Calu3 (cell line): ENCODE data around the gene IL17B. TPM values are rescaled to one million over a fixed set of nuclear protein-coding genes. Genes with fewer than 3 reads are reported as not detected.

ENCODE experiments used
- BruUV-seq: library from RNA; stranded (reverse); fragments of 400-500 nt; replicated peaks from 2 replicates; lab custom pipeline; 2021; lab: Mats Ljungman, UMichigan
- CTCF ChIA-PET: fragments of 300-600 bp; sonication (Branson Sonifier 250); formaldehyde crosslinking; loops from one replicate; lab custom pipeline; 2022; ENCODE audit warnings: antibody characterized with exemption; lab: Charles Lee
- DNase-seq: peaks from one replicate; pipeline ENCODE4 v3.0.0; 2022
- H3K27ac Mint-ChIP-seq: one replicate; pipeline ENCODE4 v1.8.0; 2022; ENCODE audit warnings: mixed read lengths; ENCODE audit not compliant: unreplicated experiment
- H3K27me3 Mint-ChIP-seq: one replicate; pipeline ENCODE4 v1.8.0; 2022; ENCODE audit warnings: mixed read lengths; ENCODE audit not compliant: unreplicated experiment
- H3K36me3 Mint-ChIP-seq: one replicate; pipeline ENCODE4 v1.8.0; 2022; ENCODE audit warnings: mild to moderate bottlenecking, moderate library complexity, mixed read lengths; ENCODE audit not compliant: insufficient read depth, unreplicated experiment
- H3K4me1 Mint-ChIP-seq: one replicate; pipeline ENCODE4 v1.8.0; 2022; ENCODE audit warnings: mild to moderate bottlenecking, low read depth, mixed read lengths; ENCODE audit not compliant: unreplicated experiment
- H3K4me3 Mint-ChIP-seq: one replicate; pipeline ENCODE4 v1.8.0; 2022; ENCODE audit warnings: mild to moderate bottlenecking, low read depth, moderate library complexity, mixed read lengths; ENCODE audit not compliant: unreplicated experiment
- H3K9me3 Mint-ChIP-seq: one replicate; pipeline ENCODE4 v1.8.0; 2022; ENCODE audit warnings: low read depth, mixed read lengths; ENCODE audit not compliant: unreplicated experiment
- intact Hi-C: fragments of 100-400 bp; cut with micrococcal nuclease; formaldehyde crosslinking; loops from one replicate; pipeline ENCODE4 v1.10.0; 2022; ENCODE audit not compliant: unreplicated experiment
- total RNA-seq: library from RNA; stranded (reverse); gene quantifications from 2 replicates; pipeline ENCODE4 v1.2.3, GENCODE V29; 2022
- TF ChIP-seq, protein P1 (sequence below): fragments of 200-600 bp; IDR thresholded peaks from one replicate; pipeline ENCODE4 v1.8.0; 2022; ENCODE audit warnings: antibody characterized with exemption; ENCODE audit not compliant: unreplicated experiment

The IL17B gene
- total RNA-seq, 1 experiment from 2014 or later = not detected

DNA sequence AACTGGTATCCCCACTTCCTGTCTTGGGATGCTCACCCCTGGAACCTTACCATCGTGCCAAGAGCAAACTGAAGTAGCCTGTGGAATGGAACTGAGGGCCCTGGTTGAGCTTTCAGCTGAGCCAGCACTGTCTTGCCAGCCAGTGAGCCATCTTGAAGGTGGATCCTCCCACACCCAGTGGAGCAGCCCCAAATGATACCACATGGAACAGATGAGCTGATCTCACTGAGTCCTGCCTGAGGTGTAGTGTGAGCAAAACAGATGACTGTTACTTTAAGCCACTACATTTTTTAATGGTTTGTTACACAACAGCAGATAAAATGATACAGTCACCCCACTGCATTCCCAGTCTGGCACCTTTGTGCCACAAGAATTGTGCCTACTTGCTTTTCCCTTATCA, 23.4 kb downstream of the IL17B start:
- H3K27me3 Mint-ChIP-seq = no peaks in the 10 kb centered on the region
- CTCF ChIA-PET = interaction anchor here (0.9 to 3.4 kb wide), 3 partner anchors 11 to 24 kb away, joined by 3 to 27 read pairs (median 3); no protein-coding TSS in a partner anchor
- H3K27ac Mint-ChIP-seq = no peak overlapping the region
- DNase-seq = no peak
- no peaks in the 10 kb centered on the region for H3K4me1 Mint-ChIP-seq
- peaks cover 60% of the 10 kb centered on the region for H3K36me3 Mint-ChIP-seq
- H3K4me3 Mint-ChIP-seq = no peak overlapping the region
- BruUV-seq = no TSS peak
- intact Hi-C loops = no loop called here
- TF ChIP-seq, protein P1, sequence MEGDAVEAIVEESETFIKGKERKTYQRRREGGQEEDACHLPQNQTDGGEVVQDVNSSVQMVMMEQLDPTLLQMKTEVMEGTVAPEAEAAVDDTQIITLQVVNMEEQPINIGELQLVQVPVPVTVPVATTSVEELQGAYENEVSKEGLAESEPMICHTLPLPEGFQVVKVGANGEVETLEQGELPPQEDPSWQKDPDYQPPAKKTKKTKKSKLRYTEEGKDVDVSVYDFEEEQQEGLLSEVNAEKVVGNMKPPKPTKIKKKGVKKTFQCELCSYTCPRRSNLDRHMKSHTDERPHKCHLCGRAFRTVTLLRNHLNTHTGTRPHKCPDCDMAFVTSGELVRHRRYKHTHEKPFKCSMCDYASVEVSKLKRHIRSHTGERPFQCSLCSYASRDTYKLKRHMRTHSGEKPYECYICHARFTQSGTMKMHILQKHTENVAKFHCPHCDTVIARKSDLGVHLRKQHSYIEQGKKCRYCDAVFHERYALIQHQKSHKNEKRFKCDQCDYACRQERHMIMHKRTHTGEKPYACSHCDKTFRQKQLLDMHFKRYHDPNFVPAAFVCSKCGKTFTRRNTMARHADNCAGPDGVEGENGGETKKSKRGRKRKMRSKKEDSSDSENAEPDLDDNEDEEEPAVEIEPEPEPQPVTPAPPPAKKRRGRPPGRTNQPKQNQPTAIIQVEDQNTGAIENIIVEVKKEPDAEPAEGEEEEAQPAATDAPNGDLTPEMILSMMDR = no peak
- no peaks in the 10 kb centered on the region for H3K9me3 Mint-ChIP-seq

DNA sequence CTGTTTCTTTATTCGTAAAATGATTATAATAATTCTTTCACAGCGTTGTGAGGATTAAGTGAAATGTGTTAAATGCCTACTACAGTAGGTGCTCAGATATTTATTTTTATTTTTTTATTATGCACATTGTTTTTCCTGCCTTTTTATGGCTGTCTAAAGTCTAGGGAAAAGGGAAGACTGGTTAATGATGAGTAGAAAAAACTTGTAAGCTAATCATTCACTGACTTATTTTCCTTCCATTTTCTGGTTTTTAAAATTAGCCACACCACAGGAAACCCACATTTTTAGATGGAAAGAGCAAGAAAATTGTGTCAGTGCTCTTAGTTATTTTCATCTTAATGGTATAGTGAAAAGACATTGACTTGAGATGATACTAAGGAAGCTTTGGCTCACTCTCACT, 25.2 kb downstream of the IL17B start:
- no TSS peak for BruUV-seq
- CTCF ChIA-PET = interaction anchor here (0.6 to 1.2 kb wide), 3 partner anchors 14 to 243 kb away, joined by 3 to 4 read pairs (median 4); no protein-coding TSS in a partner anchor
- no peak for DNase-seq
- H3K4me3 Mint-ChIP-seq = no peak overlapping the region
- no peaks in the 10 kb centered on the region for H3K27me3 Mint-ChIP-seq
- H3K36me3 Mint-ChIP-seq = peaks cover 77% of the 10 kb centered on the region
- H3K4me1 Mint-ChIP-seq = no peaks in the 10 kb centered on the region
- H3K9me3 Mint-ChIP-seq = no peaks in the 10 kb centered on the region
- no peak overlapping the region for H3K27ac Mint-ChIP-seq
- TF ChIP-seq, protein P1 = no peak
- intact Hi-C loops = no loop called here

DNA sequence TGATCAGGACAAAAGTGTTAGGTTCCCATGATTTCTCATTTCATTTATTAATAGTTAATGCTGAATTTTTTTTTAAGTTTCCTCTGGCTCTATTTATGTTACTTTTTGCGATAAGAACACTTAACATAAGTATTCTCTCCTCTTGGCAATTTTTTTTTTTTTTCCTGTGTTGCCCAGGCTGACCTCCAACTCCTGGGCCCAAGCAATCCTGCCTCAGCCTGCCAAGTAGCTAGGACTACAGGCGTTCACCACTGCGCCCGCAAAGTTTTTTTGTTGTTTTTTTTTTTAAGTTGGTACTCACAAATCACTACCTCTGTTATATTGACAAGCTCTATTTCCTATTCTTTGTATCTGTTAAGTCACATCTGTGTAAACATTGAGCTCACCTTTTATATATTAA, 26.9 kb downstream of the IL17B start:
- H3K27ac Mint-ChIP-seq = no peak overlapping the region
- no peaks in the 10 kb centered on the region for H3K27me3 Mint-ChIP-seq
- peaks cover 77% of the 10 kb centered on the region for H3K36me3 Mint-ChIP-seq
- CTCF ChIA-PET = no interaction called here
- H3K9me3 Mint-ChIP-seq = no peaks in the 10 kb centered on the region
- H3K4me3 Mint-ChIP-seq = no peak overlapping the region
- DNase-seq = no peak
- intact Hi-C loops = no loop called here
- TF ChIP-seq, protein P1 = no peak
- peaks cover 8% of the 10 kb centered on the region for H3K4me1 Mint-ChIP-seq
- no TSS peak for BruUV-seq

DNA sequence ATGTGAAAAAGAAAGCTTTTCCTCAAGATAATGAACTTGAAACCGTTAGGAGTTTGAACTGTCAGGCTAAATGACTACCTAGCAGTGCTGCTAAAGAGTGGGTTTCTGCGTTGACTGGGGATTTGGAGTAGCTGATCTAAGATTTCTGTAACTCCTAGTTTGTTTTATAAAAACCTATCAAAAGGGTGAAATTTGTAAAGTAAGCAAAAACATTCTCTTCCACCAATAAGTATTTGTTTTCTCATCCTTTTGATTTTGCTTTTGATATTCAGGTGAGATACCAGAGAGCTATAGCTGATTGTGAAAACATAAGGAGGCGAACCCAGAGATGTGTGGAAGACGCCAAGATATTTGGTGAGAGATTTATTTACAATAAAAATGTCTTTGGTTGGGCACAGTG, 29.7 kb downstream of the IL17B start:
- Mint-ChIP-seq H3K27me3 (no peaks in the 10 kb centered on the region), H3K27ac (no peak overlapping the region), H3K4me1 (peaks cover 21% of the 10 kb centered on the region), H3K36me3 (peaks cover 90% of the 10 kb centered on the region), H3K9me3 (no peaks in the 10 kb centered on the region), H3K4me3 (no peak overlapping the region)
- intact Hi-C loops = no loop called here
- CTCF ChIA-PET = no interaction called here
- TF ChIP-seq, protein P1 = no peak
- DNase-seq = no peak
- BruUV-seq = no TSS peak
